HepG2 (cell line): Measurements from ENCODE around the gene CARMIL3. TPM values are rescaled to one million over a fixed set of nuclear protein-coding genes. Genes with fewer than 3 reads are reported as not detected.
A peak's percentile ranks its signal among the peaks of the same experiment; 100 is the strongest.

Experiments used
- AKNA ChIP-seq: sonication (generic); formaldehyde crosslinking; IDR thresholded peaks from 2 replicates; pipeline ENCODE4 v1.4.0; 2020; ENCODE audit warnings: missing genetic modification reagents, borderline replicate concordance
- ATF4 ChIP-seq, 2 experiments: fragments of 450-650 bp in 1 of 2; sonication (generic) in 1 of 2; formaldehyde crosslinking; IDR thresholded peaks; 2 replicates each; pipeline versions ENCODE4 v1.5.0 to v1.8.0; 2020 to 2022; ENCODE audit warnings: mild to moderate bottlenecking in 1 of 2, missing genetic modification reagents in 1 of 2
- DR1 ChIP-seq: sonication (generic); formaldehyde crosslinking; IDR thresholded peaks from 2 replicates; pipeline ENCODE4 v1.8.0; 2021; ENCODE audit warnings: mild to moderate bottlenecking, missing genetic modification reagents, inconsistent platforms
- IRX3 ChIP-seq: sonication (generic); formaldehyde crosslinking; IDR thresholded peaks from 2 replicates; pipeline ENCODE4 v1.8.1; 2023; ENCODE audit warnings: mild to moderate bottlenecking, low read depth, missing genetic modification reagents, borderline replicate concordance
- MED13 ChIP-seq: sonication (generic); formaldehyde crosslinking; IDR thresholded peaks from 2 replicates; pipeline ENCODE4 v1.5.0; 2020; ENCODE audit warnings: missing genetic modification reagents
- RCOR2 ChIP-seq: IDR thresholded peaks from 2 replicates; pipeline ENCODE4 v1.6.1; 2016; ENCODE audit warnings: missing biosample characterization, missing genetic modification reagents
- SPEN ChIP-seq: sonication (generic); formaldehyde crosslinking; IDR thresholded peaks from 2 replicates; pipeline ENCODE4 v1.5.1; 2020; ENCODE audit warnings: low read depth, mild to moderate bottlenecking, missing genetic modification reagents
- TCF7L2 ChIP-seq: IDR thresholded peaks from 2 replicates; pipeline ENCODE4 v1.6.1; 2011; ENCODE audit warnings: mild to moderate bottlenecking, low read depth, low read length, moderate library complexity
- THRA ChIP-seq: sonication (generic); formaldehyde crosslinking; IDR thresholded peaks from 2 replicates; pipeline ENCODE4 v1.4.0; 2020; ENCODE audit warnings: missing genetic modification reagents, borderline replicate concordance
- ZFP41 ChIP-seq: sonication (generic); formaldehyde crosslinking; IDR thresholded peaks from 2 replicates; pipeline ENCODE4 v1.4.0; 2020; ENCODE audit warnings: mild to moderate bottlenecking, missing genetic modification reagents, borderline replicate concordance
- ZNF205 ChIP-seq: IDR thresholded peaks from 2 replicates; pipeline ENCODE4 v1.6.1; 2018; ENCODE audit warnings: missing biosample characterization, missing genetic modification reagents
- ZNF546 ChIP-seq: sonication (generic); formaldehyde crosslinking; conservative IDR thresholded peaks from 2 replicates; pipeline ENCODE4 v1.8.1; 2023; ENCODE audit warnings: mild to moderate bottlenecking, missing genetic modification reagents
- ZNF547 ChIP-seq: sonication (generic); formaldehyde crosslinking; IDR thresholded peaks from 2 replicates; pipeline ENCODE4 v1.5.1; 2020; ENCODE audit warnings: mild to moderate bottlenecking, missing genetic modification reagents
- ZNF766 ChIP-seq: sonication (generic); formaldehyde crosslinking; IDR thresholded peaks from 2 replicates; pipeline ENCODE4 v1.5.0; 2020; ENCODE audit warnings: missing genetic modification reagents, borderline replicate concordance
- polyA plus RNA-seq, 8 experiments: library from polyadenylated mRNA; depleted of rRNA in 3 of 8; stranded (reverse) in 7 of 8; unstranded in 1 of 8; fragments of >200 nt; fragmentation: Illumina TruSeq in 4 of 8; extraction: Trizol in 4 of 8; gene quantifications; 2 replicates each; pipeline versions ENCODE4 v1.2.1 to v1.2.3, GENCODE V29; 2011 to 2016; ENCODE audit warnings: low read depth in 4 of 8, missing spikeins in 1 of 8, mixed read lengths in 1 of 8; ENCODE audit not compliant: insufficient read depth in 1 of 8
- total RNA-seq, 5 experiments: library from RNA; depleted of rRNA; stranded (reverse); fragments of >200 nt; fragmentation: Illumina TruSeq; extraction: Trizol; gene quantifications; 2 replicates each; pipeline ENCODE4 v1.2.3, GENCODE V29; 2016; ENCODE audit warnings: low read depth in 1 of 5
- TF ChIP-seq, protein P1 (sequence below): sonication (generic); formaldehyde crosslinking; IDR thresholded peaks from 2 replicates; pipeline ENCODE4 v1.5.1; 2020; ENCODE audit warnings: mild to moderate bottlenecking, missing genetic modification reagents, borderline replicate concordance

Gene CARMIL3
- total and polyA plus RNA-seq, 2 of the 13 experiments (the other 11 are each of a cell fraction or from before 2014, with no cell fraction given) = 0.27 to 0.55 TPM

DNA sequence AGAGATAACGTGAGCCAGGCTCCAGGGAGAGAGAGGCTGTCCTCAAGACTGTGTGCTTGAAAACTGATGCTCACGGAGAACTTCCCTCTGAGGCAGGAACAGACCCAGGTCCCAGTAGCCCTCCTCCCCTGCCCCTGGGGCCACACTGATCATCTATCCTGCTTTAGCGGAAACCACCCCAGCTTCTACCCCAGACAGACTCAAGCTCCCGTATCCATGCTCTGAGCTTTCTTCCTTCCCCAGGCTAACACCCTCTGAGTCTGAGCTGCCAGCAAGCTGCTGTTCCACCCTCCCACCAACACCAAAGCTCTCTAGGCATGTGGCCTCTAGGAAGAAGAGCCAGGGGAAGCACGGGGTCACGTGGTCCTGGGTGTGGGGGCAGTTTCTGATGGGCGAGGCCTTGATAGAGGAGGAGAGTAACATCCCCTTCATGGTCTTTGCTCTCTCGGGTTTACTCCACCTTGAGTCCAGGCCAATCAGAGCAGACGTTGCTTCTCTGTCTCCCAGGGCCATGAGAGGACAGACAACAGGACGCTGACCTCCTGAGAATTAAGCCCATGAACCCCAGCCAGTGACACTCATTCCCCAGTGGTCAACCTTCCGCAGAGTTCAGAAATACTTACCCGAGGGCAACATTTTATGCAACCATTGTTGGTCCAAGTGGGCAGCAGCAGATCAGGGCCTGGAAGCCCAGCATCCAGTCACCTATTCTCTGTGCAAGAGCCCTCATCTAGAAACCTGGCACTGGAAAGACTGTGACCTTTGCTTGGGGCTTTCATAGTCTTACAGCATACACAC, 43.7 kb downstream of the CARMIL3 start (continued):
- TF ChIP-seq AKNA = no peak
- peak; percentile 95 for TF ChIP-seq ZNF547 (CRISPR knock-in tag)
- peak; percentile 97 for TF ChIP-seq IRX3 (CRISPR knock-in tag)
- peak; percentile 15; the same call in 1 of the 2 replicates for TF ChIP-seq RCOR2
- TF ChIP-seq ZNF766 (CRISPR knock-in tag) = peak; percentile 88; the same call in 1 of the 2 replicates
- TF ChIP-seq, protein P1, sequence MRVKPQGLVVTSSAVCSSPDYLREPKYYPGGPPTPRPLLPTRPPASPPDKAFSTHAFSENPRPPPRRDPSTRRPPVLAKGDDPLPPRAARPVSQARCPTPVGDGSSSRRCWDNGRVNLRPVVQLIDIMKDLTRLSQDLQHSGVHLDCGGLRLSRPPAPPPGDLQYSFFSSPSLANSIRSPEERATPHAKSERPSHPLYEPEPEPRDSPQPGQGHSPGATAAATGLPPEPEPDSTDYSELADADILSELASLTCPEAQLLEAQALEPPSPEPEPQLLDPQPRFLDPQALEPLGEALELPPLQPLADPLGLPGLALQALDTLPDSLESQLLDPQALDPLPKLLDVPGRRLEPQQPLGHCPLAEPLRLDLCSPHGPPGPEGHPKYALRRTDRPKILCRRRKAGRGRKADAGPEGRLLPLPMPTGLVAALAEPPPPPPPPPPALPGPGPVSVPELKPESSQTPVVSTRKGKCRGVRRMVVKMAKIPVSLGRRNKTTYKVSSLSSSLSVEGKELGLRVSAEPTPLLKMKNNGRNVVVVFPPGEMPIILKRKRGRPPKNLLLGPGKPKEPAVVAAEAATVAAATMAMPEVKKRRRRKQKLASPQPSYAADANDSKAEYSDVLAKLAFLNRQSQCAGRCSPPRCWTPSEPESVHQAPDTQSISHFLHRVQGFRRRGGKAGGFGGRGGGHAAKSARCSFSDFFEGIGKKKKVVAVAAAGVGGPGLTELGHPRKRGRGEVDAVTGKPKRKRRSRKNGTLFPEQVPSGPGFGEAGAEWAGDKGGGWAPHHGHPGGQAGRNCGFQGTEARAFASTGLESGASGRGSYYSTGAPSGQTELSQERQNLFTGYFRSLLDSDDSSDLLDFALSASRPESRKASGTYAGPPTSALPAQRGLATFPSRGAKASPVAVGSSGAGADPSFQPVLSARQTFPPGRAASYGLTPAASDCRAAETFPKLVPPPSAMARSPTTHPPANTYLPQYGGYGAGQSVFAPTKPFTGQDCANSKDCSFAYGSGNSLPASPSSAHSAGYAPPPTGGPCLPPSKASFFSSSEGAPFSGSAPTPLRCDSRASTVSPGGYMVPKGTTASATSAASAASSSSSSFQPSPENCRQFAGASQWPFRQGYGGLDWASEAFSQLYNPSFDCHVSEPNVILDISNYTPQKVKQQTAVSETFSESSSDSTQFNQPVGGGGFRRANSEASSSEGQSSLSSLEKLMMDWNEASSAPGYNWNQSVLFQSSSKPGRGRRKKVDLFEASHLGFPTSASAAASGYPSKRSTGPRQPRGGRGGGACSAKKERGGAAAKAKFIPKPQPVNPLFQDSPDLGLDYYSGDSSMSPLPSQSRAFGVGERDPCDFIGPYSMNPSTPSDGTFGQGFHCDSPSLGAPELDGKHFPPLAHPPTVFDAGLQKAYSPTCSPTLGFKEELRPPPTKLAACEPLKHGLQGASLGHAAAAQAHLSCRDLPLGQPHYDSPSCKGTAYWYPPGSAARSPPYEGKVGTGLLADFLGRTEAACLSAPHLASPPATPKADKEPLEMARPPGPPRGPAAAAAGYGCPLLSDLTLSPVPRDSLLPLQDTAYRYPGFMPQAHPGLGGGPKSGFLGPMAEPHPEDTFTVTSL (CRISPR knock-in tag) = no peak
- TF ChIP-seq MED13 (CRISPR knock-in tag) = no peak; the same call in 1 of the 2 replicates
- peak in 1 of 2 experiments; percentile 71; a peak in 1 of 4 replicates for TF ChIP-seq ATF4 (CRISPR knock-in tag; IDR thresholded peaks at IDR 0.05)
- peak; percentile 98 for TF ChIP-seq THRA (CRISPR knock-in tag)
- TF ChIP-seq SPEN = peak; percentile 100
- no peak for TF ChIP-seq TCF7L2
- TF ChIP-seq DR1 = peak; percentile 79; the same call in 1 of the 2 replicates
- peak; percentile 97 for TF ChIP-seq ZNF205 (CRISPR knock-in tag)
- TF ChIP-seq ZFP41 (CRISPR knock-in tag) = peak; percentile 98; the same call in 1 of the 2 replicates
- TF ChIP-seq ZNF546 (CRISPR knock-in tag) = peak; percentile 76; the same call in 1 of the 2 replicates
